Left lung (tissue), 10 donors: ENCODE data around the gene VCAN. TPM values are rescaled to one million over a fixed set of nuclear protein-coding genes. Genes with fewer than 3 reads are reported as not detected.

Source experiments
- ATAC-seq: fragments of 200-7000 bp; cut with Tn5 transposase; one replicate; pipeline ENCODE4 v1.9.1; 2020; ENCODE audit warnings: moderate library complexity
- DNase-seq, 4 donors: peaks; one replicate each; pipeline ENCODE4 v3.0.0-alpha.2; 2013 to 2020
- H3K27ac ChIP-seq, 2 donors: fragments of 200-600 bp; sonication (generic) in 1 of 2; one replicate each; pipeline versions ENCODE4 v1.5.0 to v1.8.0; 2020 to 2021
- H3K27me3 ChIP-seq, 2 donors: fragments of 200-600 bp; sonication (generic) in 1 of 2; one replicate each; pipeline versions ENCODE4 v1.5.0 to v1.8.0; 2020 to 2021
- H3K36me3 ChIP-seq, 2 donors: fragments of 200-600 bp; sonication (generic) in 1 of 2; one replicate each; pipeline versions ENCODE4 v1.5.0 to v1.8.0; 2020 to 2021
- H3K4me1 ChIP-seq, 2 donors: fragments of 200-600 bp; one replicate each; pipeline ENCODE4 v1.8.0; 2021
- H3K4me3 ChIP-seq, 2 donors: fragments of 200-600 bp; sonication (generic) in 1 of 2; one replicate each; pipeline versions ENCODE4 v1.5.0 to v1.8.0; 2020 to 2021; ENCODE audit warnings: mild to moderate bottlenecking in 1 of 2
- H3K9me3 ChIP-seq, 2 donors: fragments of 200-600 bp; sonication (generic) in 1 of 2; one replicate each; pipeline versions ENCODE4 v1.5.0 to v1.8.0; 2020 to 2021
- intact Hi-C, 2 donors: fragments of 100-400 bp; cut with DNase I; formaldehyde crosslinking; loops; one replicate each; pipeline versions ENCODE4 v1.11.2 to v1.14.2; 2022
- polyA plus RNA-seq, 6 donors: library from polyadenylated mRNA; unstranded; fragments of 120-200 nt; gene quantifications; one replicate each; pipeline ENCODE4 v1.2.1, GENCODE V29; 2013; ENCODE audit not compliant: insufficient read length in 6 of 6
- total RNA-seq, 2 donors: library from RNA; stranded (reverse); fragmentation: NEBNext Ultra II Directional; extraction: Animal tissue kit (Norgen Biotek cat#: 25700); gene quantifications; one replicate each; pipeline ENCODE4 v1.2.1, GENCODE V29; 2021
- TF ChIP-seq, protein P1 (sequence below), 2 donors: fragments of 200-600 bp; sonication (generic) in 1 of 2; IDR thresholded peaks; one replicate each; pipeline versions ENCODE4 v1.5.0 to v1.8.0; 2021; ENCODE audit warnings: antibody characterized with exemption in 2 of 2
- donor health status: DM: no; HTN: yes; CAD: no.
- donor health status: DM: no; HTN: no; CAD: no.

VCAN gene
- total and polyA plus RNA-seq, 8 donors, result 217 to 598 (median 513) TPM

DNA sequence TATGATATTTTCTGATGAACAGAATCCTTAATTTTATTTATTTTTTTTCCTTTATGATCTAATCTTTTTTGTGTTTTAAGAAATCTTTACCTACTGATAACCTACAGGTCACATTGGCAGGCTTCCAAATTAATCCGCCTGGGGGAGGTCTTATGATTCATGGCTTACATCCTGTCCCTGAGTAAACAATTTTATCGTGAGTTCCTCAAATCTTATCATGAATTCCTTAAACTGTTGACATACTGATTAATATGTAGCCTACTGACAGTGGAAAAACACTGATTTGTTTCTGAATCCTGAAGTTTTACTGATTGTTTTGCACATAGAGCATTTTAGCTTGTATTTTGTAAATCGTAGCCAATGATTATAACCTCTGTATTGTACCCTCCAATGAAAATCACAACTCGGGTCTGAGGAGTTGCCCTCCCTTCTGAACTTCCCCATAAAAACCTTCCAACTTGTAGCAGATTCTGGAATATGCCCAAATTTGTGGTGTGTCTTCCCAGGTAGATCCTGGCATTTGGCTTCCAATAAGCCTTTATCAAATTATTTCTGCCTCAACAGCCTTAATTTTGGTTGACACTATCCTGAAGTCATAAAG lies 105.6 kb downstream of the VCAN start:
- H3K27me3 ChIP-seq, result no peaks in the 10 kb centered on the region
- no peaks in the 10 kb centered on the region for H3K9me3 ChIP-seq
- no peak overlapping the region for H3K4me3 ChIP-seq
- TF ChIP-seq, protein P1, sequence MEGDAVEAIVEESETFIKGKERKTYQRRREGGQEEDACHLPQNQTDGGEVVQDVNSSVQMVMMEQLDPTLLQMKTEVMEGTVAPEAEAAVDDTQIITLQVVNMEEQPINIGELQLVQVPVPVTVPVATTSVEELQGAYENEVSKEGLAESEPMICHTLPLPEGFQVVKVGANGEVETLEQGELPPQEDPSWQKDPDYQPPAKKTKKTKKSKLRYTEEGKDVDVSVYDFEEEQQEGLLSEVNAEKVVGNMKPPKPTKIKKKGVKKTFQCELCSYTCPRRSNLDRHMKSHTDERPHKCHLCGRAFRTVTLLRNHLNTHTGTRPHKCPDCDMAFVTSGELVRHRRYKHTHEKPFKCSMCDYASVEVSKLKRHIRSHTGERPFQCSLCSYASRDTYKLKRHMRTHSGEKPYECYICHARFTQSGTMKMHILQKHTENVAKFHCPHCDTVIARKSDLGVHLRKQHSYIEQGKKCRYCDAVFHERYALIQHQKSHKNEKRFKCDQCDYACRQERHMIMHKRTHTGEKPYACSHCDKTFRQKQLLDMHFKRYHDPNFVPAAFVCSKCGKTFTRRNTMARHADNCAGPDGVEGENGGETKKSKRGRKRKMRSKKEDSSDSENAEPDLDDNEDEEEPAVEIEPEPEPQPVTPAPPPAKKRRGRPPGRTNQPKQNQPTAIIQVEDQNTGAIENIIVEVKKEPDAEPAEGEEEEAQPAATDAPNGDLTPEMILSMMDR (IDR thresholded peaks at IDR 0.05), result no peak
- H3K36me3 ChIP-seq, result peaks cover 0 to 26% of the 10 kb centered on the region in 2 donors
- DNase-seq, result no peak
- H3K27ac ChIP-seq, result no peak overlapping the region
- intact Hi-C loops, result no loop called here
- ATAC-seq, result peak; percentile 53
- H3K4me1 ChIP-seq, result peaks cover 0 to 9% of the 10 kb centered on the region in 2 donors

DNA sequence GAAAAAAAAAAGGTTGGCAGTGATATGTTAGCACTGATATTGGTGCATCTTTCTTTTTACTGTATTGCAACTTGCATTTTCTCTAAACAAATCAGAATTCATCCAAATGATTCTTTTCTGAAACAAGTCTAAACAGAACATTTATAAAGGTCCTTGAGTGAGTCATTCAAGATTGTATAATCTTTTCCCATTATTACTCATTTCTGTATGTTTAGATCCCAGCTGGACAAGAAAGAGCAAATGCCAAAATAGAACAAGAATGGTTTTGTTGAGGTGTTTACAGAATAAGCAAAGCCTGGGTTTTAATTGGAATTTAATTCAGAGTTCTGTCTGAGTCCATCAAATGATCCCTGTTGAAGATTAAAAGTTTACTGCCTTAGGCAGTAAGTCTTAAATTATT lies 112.3 kb downstream of the VCAN start:
- Histone ChIP-seq H3K4me1 (no peaks in the 10 kb centered on the region), H3K27me3 (no peaks in the 10 kb centered on the region), H3K27ac (no peak overlapping the region), H3K36me3 (peaks cover 0 to 13% of the 10 kb centered on the region in 2 donors), H3K4me3 (no peak overlapping the region), H3K9me3 (no peaks in the 10 kb centered on the region)
- intact Hi-C loops, result no loop called here
- TF ChIP-seq, protein P1 (IDR thresholded peaks at IDR 0.05), result no peak
- DNase-seq (no peak), ATAC-seq (peak; percentile 36)

DNA sequence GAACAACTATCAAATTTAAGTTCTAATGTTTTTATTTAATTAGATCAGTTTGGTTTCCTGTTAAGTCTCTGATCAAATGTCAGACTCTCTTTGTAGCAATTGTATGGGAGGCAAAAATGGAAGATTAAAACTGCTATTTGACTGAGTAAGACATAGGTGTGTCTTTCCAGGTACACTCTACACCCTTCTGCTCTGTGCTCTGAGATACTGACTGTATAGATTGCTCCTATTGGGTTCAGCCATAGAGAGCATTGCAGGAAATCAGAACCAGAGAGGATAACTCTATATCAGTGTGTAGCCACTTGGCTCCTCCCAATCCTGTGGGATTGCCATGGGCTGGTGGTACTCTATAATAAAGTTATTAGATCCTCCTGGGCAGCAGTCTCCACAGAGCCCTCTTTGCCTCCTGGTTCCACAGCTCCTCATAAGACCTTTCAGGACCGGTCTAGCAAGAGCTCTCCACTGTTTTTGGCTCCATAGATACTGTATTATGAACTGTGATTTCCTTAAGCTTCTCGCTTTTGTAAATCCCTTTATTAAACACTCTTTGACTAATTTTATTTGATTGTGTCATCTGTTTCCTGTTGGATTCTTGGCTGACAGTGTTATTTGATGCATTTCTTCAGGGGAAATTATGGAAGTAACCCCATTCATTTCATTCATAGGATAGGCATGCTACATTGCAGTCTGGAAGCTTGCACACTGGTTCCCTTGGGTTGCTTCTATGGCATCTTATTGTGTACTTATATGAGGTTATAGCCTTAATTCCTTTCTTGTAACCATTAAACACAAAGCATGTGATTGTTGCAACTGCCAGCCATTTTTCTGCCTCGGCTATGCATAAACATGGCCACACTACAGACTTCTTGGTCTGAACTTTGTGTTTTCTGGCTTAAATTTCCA lies 115.6 kb downstream of the VCAN start:
- Histone ChIP-seq H3K36me3 (no peaks in the 10 kb centered on the region), H3K4me3 (no peak overlapping the region), H3K4me1 (no peaks in the 10 kb centered on the region), H3K9me3 (no peaks in the 10 kb centered on the region), H3K27ac (no peak overlapping the region), H3K27me3 (no peaks in the 10 kb centered on the region)
- TF ChIP-seq, protein P1 (IDR thresholded peaks at IDR 0.05), result no peak
- DNase-seq, result no peak
- intact Hi-C loops, result no loop called here
- peak; percentile 24 for ATAC-seq

DNA sequence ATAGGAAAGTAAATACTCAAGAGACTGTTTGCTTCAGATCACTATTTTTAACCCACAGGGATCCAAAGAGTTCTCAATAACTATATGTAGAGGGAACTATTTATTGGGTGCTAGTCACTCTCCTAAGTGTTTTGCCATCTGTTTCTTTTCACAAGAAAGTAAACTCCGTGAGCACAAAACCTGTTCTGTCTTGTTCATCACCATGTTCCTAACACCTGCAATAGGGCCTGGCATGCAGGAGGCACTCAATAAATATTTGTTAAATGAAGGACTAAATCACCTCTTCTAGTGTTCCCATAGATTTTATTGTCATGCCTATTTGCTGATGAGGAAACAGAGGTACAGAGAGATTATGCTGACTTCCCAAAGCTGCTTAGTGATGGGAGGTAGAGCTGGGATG lies 118.2 kb downstream of the VCAN start:
- Histone ChIP-seq H3K36me3 (no peaks in the 10 kb centered on the region), H3K4me3 (no peak overlapping the region), H3K27ac (no peak overlapping the region), H3K4me1 (no peaks in the 10 kb centered on the region), H3K9me3 (no peaks in the 10 kb centered on the region), H3K27me3 (no peaks in the 10 kb centered on the region)
- ATAC-seq (no peak), DNase-seq (no peak)
- TF ChIP-seq, protein P1 (IDR thresholded peaks at IDR 0.05), result no peak
- intact Hi-C loops, result no loop called here

DNA sequence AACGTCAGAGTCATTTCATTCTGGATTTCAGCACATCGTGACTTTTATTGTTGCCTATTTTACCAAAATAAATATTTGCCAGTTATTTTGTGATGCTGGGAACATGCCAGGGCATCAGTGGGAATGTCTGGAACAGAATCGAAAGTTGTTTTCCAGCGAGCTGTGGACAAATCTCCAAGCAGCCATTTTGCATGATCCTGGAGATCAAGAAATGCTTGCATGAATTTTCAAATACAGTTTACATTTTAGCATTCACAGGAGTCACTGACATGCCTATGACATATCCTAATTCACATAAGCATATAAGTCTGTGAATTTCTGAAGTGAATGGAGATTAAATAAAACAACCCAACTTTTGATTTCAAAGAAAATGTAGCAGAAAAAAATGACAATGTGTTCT lies 119.4 kb downstream of the VCAN start:
- H3K27ac ChIP-seq, result no peak overlapping the region
- H3K9me3 ChIP-seq, result no peaks in the 10 kb centered on the region
- no peak for DNase-seq
- no peak overlapping the region for H3K4me3 ChIP-seq
- no peaks in the 10 kb centered on the region for H3K27me3 ChIP-seq
- intact Hi-C loops, result no loop called here
- TF ChIP-seq, protein P1 (IDR thresholded peaks at IDR 0.05), result no peak
- no peak for ATAC-seq
- H3K36me3 ChIP-seq, result no peaks in the 10 kb centered on the region
- H3K4me1 ChIP-seq, result no peaks in the 10 kb centered on the region
